GM12878 (cell line): ENCODE results near the gene CAPN15. TPM values are rescaled to one million over a fixed set of nuclear protein-coding genes. Genes with fewer than 3 reads are reported as not detected.
"Not testable (repeated sequence)": the region's sequence is repeated elsewhere in the genome, so short reads cannot be mapped to it uniquely, and the experiment has no call there.

ENCODE experiments used
- ATAC-seq: fragments of 200-7000 bp; cut with Tn5 transposase; 3 replicates; pipeline ENCODE4 v1.9.1; 2020; ENCODE audit warnings: mild to moderate bottlenecking, moderate library complexity
- BruUV-seq: library from RNA; stranded (reverse); fragments of 400-500 nt; replicated peaks from 2 replicates; lab custom pipeline; 2021; lab: Mats Ljungman, UMichigan
- CTCF ChIA-PET: fragments of 300-600 bp; sonication (Branson Sonifier 250); formaldehyde crosslinking; extraction: SDS; loops from one replicate; lab custom pipeline; 2021; ENCODE audit warnings: inconsistent platforms; lab: Yijun Ruan, JAX
- POLR2A ChIA-PET: fragments of 350-600 bp; formaldehyde crosslinking; extraction: SDS; loops from one replicate; lab custom pipeline; 2021; ENCODE audit warnings: inconsistent platforms; lab: Charles Lee
- RAD21 ChIA-PET: fragments of 300-600 bp; sonication (Branson Sonifier 250); formaldehyde crosslinking; loops from one replicate; lab custom pipeline; 2023; ENCODE audit warnings: antibody characterized with exemption; ENCODE audit not compliant: unreplicated experiment; lab: Charles Lee
- SMC1A ChIA-PET: fragments of 300-600 bp; sonication (Branson Sonifier 250); formaldehyde crosslinking; loops from one replicate; lab custom pipeline; 2023; ENCODE audit not compliant: unreplicated experiment, uncharacterized antibody; lab: Charles Lee
- DNase-seq: peaks from one replicate; pipeline ENCODE4 v3.0.0-alpha.2; 2011; ENCODE audit warnings: low read depth, low spot score
- FAIRE-seq: peaks from 3 replicates; lab custom pipeline; 2011; peaks lifted over from hg19 to GRCh38; lab: Jason Lieb, UNC
- H2AFZ ChIP-seq: 2 replicates; pipeline ENCODE4 v1.6.0; 2011; ENCODE audit warnings: low read depth, low read length, control low read depth; ENCODE audit not compliant: control insufficient read depth
- H3K27ac ChIP-seq: 2 replicates; pipeline ENCODE4 v1.5.1; 2011; ENCODE audit warnings: control low read depth; ENCODE audit not compliant: control insufficient read depth, insufficient read depth
- H3K27me3 ChIP-seq, 2 experiments: replicated peaks in 1 of 2; 2 replicates each; pipeline versions ENCODE4 v1.6.0 to v1.6.1; 2011; ENCODE audit warnings: low read length in 1 of 2; ENCODE audit not compliant: control insufficient read depth in 2 of 2, insufficient read depth in 2 of 2
- H3K36me3 ChIP-seq, 2 experiments: 2 replicates each; pipeline ENCODE4 v1.5.1; 2011; ENCODE audit warnings: low read length in 1 of 2; ENCODE audit not compliant: control insufficient read depth in 2 of 2, insufficient read depth in 2 of 2
- H3K4me1 ChIP-seq: 2 replicates; pipeline ENCODE4 v1.6.1; 2011; ENCODE audit warnings: mild to moderate bottlenecking, low read length, moderate library complexity, mixed read lengths; ENCODE audit not compliant: control insufficient read depth, insufficient read depth
- H3K4me2 ChIP-seq: 2 replicates; pipeline ENCODE4 v1.6.0; 2011; ENCODE audit warnings: control low read depth; ENCODE audit not compliant: control insufficient read depth, insufficient read depth
- H3K4me3 ChIP-seq: fragments of 200-600 bp; sonication (generic); 2 replicates; pipeline ENCODE4 v1.5.1; 2016
- H3K79me2 ChIP-seq: 2 replicates; pipeline ENCODE4 v1.6.0; 2011; ENCODE audit warnings: low read length; ENCODE audit not compliant: control insufficient read depth, insufficient read depth
- H3K9ac ChIP-seq: 2 replicates; pipeline ENCODE4 v1.8.0; 2011; ENCODE audit warnings: low read length, control low read depth, mixed read lengths; ENCODE audit not compliant: control insufficient read depth, insufficient read depth
- H3K9me3 ChIP-seq: replicated peaks from 3 replicates; pipeline ENCODE4 v1.5.1; 2011; ENCODE audit warnings: mild to moderate bottlenecking, low read length; ENCODE audit not compliant: control insufficient read depth, insufficient read depth
- H4K20me1 ChIP-seq: 2 replicates; pipeline ENCODE4 v1.6.0; 2011; ENCODE audit not compliant: control insufficient read depth, insufficient read depth
- E2F4 ChIP-seq: IDR thresholded peaks from 2 replicates; pipeline ENCODE4 v1.6.1; 2012; ENCODE audit warnings: low read depth, low read length, improper control_type of control experiment
- IKZF2 ChIP-seq, 2 experiments: fragments of 450-650 bp; IDR thresholded peaks; 2 replicates each; pipeline ENCODE4 v1.6.1; 2017; ENCODE audit warnings: mild to moderate bottlenecking in 2 of 2, moderate library complexity in 2 of 2
- MTA2 ChIP-seq: fragments of 450-650 bp; IDR thresholded peaks from 2 replicates; pipeline ENCODE4 v1.6.1; 2016; ENCODE audit warnings: low read depth, mild to moderate bottlenecking, moderate library complexity
- STAT3 ChIP-seq: IDR thresholded peaks from 2 replicates; pipeline ENCODE4 v1.6.1; 2011; ENCODE audit warnings: low read depth, low read length, improper control_type of control experiment
- TCF7 ChIP-seq: IDR thresholded peaks from 2 replicates; pipeline ENCODE4 v1.6.1; 2014; ENCODE audit warnings: antibody characterized with exemption, borderline replicate concordance
- WGBS: methylation state at CpG from one replicate; pipeline ENCODE4 v1.1.6; 2016; ENCODE audit warnings: low lambda C conversion rate; ENCODE audit not compliant: insufficient replicate concordance, insufficient coverage; ENCODE audit errors: missing lambda C conversion rate; 5-methylcytosine and 5-hydroxymethylcytosine counted together
- in situ Hi-C: fragments of 300-500 bp; cut with MboI; formaldehyde crosslinking; loops from 9 replicates; pipeline ENCODE4 v1.14.3; 2018; ENCODE audit warnings: mixed read lengths
- intact Hi-C: fragments of 100-400 bp; cut with micrococcal nuclease; formaldehyde crosslinking; loops from one replicate; pipeline ENCODE4 v1.14.2; 2022; ENCODE audit not compliant: unreplicated experiment
- polyA plus RNA-seq, 11 experiments: library from polyadenylated mRNA; depleted of rRNA in 4 of 11; unstranded in 6 of 11; stranded (reverse) in 5 of 11; fragments of >200 nt; fragmentation: Nextera tagmentation in 4 of 11; fragmentation: Illumina TruSeq in 1 of 11; extraction: Ambion mirVana in 4 of 11; extraction: Trizol in 1 of 11; gene quantifications; 1 replicate in 1 of 11; 2 replicates in 10 of 11; pipeline versions ENCODE4 v1.2.1 to v1.2.3, GENCODE V29; 2011 to 2016; ENCODE audit warnings: inconsistent platforms in 2 of 11, missing spikeins in 2 of 11, low read depth in 1 of 11
- total RNA-seq, 4 experiments: library from RNA; depleted of rRNA in 3 of 4; stranded (reverse); fragments of >200 nt in 3 of 4; fragmentation: Illumina TruSeq in 1 of 4; extraction: Trizol in 1 of 4; gene quantifications; 2 replicates each; pipeline versions ENCODE4 v1.2.1 to v1.2.3, GENCODE V29; 2013 to 2021
- TF ChIP-seq, protein P1 (sequence below): fragments of 150-350 bp; IDR thresholded peaks from 2 replicates; pipeline ENCODE4 v1.6.1; 2016; ENCODE audit warnings: low read depth, low read length

The CAPN15 gene
- total and polyA plus RNA-seq, 10 of the 15 experiments (the other 5 are each of a cell fraction or from before 2014, with no cell fraction given), result 0.40 to 78.5 (median 8.3) TPM

GRCh38 chr16:492211-492875, 35.2 kb upstream of the CAPN15 start:
- Histone ChIP-seq H3K27ac (no peak overlapping the region), H3K4me2 (no peak overlapping the region), H4K20me1 (no peaks in the 10 kb centered on the region), H3K9ac (no peak overlapping the region), H3K79me2 (no peaks in the 10 kb centered on the region), H3K9me3 (no peaks in the 10 kb centered on the region)
- ATAC-seq (no peak), FAIRE-seq (no peak)
- WGBS, result 37% methylated on average over 23 of the region's 30 CpGs
- SMC1A ChIA-PET, result no interaction called here
- TF ChIP-seq MTA2, result no peak
- TF ChIP-seq TCF7, result no peak
- no peak for TF ChIP-seq STAT3
- no peak for TF ChIP-seq IKZF2 (IDR thresholded peaks at IDR 0.05)
- no peak for TF ChIP-seq E2F4
- TF ChIP-seq, protein P1, sequence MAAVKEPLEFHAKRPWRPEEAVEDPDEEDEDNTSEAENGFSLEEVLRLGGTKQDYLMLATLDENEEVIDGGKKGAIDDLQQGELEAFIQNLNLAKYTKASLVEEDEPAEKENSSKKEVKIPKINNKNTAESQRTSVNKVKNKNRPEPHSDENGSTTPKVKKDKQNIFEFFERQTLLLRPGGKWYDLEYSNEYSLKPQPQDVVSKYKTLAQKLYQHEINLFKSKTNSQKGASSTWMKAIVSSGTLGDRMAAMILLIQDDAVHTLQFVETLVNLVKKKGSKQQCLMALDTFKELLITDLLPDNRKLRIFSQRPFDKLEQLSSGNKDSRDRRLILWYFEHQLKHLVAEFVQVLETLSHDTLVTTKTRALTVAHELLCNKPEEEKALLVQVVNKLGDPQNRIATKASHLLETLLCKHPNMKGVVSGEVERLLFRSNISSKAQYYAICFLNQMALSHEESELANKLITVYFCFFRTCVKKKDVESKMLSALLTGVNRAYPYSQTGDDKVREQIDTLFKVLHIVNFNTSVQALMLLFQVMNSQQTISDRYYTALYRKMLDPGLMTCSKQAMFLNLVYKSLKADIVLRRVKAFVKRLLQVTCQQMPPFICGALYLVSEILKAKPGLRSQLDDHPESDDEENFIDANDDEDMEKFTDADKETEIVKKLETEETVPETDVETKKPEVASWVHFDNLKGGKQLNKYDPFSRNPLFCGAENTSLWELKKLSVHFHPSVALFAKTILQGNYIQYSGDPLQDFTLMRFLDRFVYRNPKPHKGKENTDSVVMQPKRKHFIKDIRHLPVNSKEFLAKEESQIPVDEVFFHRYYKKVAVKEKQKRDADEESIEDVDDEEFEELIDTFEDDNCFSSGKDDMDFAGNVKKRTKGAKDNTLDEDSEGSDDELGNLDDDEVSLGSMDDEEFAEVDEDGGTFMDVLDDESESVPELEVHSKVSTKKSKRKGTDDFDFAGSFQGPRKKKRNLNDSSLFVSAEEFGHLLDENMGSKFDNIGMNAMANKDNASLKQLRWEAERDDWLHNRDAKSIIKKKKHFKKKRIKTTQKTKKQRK, result no peak
- TF ChIP-seq, all 136 proteins: peak for 0
- no peaks in the 10 kb centered on the region for H3K4me1 ChIP-seq
- DNase-seq, result no peak
- peaks cover 0 to 3% of the 10 kb centered on the region in 2 experiments; a peak in 3 of 4 replicates for H3K36me3 ChIP-seq
- ChIA-PET CTCF (no interaction called here), POLR2A (no interaction called here), RAD21 (no interaction called here)
- no peaks in the 10 kb centered on the region for H3K27me3 ChIP-seq
- BruUV-seq, result no TSS peak
- no peak overlapping the region for H2AFZ ChIP-seq
- intact Hi-C loops (loop anchor here (10.0 kb wide), 1 partner anchor 98 kb away; the partner anchor contains the start of gene NME4), in situ Hi-C loops (no loop called here)
- H3K4me3 ChIP-seq, result no peak overlapping the region

DNA sequence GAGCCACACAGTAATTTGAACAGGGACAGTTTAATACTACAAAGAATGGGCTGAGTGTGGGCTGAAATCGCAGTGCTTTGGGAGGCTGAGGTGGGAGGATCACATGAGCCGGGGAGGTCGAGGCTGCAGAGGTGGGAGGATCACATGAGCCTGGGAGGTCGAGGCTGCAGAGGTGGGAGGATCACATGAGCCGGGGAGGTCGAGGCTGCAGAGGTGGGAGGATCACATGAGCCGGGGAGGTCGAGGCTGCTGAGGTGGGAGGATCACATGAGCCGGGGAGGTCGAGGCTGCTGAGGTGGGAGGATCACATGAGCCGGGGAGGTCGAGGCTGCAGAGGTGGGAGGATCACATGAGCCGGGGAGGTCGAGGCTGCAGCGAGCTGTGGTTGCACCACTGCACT, 32.8 kb upstream of the CAPN15 start:
- H3K36me3 ChIP-seq, H3K4me1 ChIP-seq, RAD21 ChIA-PET, H3K79me2 ChIP-seq, FAIRE-seq, SMC1A ChIA-PET, H3K4me3 ChIP-seq, H3K9me3 ChIP-seq, H3K4me2 ChIP-seq, CTCF ChIA-PET, H3K9ac ChIP-seq, H2AFZ ChIP-seq, H4K20me1 ChIP-seq, H3K27ac ChIP-seq, in situ Hi-C loops, DNase-seq, POLR2A ChIA-PET, ATAC-seq, BruUV-seq, H3K27me3 ChIP-seq: not testable (repeated sequence)
- 71% methylated on average over 15 of the region's 15 CpGs for WGBS
- intact Hi-C loops, result loop anchor here (10.0 kb wide), 1 partner anchor 100 kb away; the partner anchor contains the start of gene NME4
